ENCODE measurements around the gene MAP2K1. TPM values are rescaled to one million over a fixed set of nuclear protein-coding genes. Genes with fewer than 3 reads are reported as not detected.
"Not testable (repeated sequence)": the region's sequence is repeated elsewhere in the genome, so short reads cannot be mapped to it uniquely, and the experiment has no call there.

The MAP2K1 gene
- total and polyA plus RNA-seq, 4 donors = 21.9 to 57.7 (median 43.0) TPM

DNA sequence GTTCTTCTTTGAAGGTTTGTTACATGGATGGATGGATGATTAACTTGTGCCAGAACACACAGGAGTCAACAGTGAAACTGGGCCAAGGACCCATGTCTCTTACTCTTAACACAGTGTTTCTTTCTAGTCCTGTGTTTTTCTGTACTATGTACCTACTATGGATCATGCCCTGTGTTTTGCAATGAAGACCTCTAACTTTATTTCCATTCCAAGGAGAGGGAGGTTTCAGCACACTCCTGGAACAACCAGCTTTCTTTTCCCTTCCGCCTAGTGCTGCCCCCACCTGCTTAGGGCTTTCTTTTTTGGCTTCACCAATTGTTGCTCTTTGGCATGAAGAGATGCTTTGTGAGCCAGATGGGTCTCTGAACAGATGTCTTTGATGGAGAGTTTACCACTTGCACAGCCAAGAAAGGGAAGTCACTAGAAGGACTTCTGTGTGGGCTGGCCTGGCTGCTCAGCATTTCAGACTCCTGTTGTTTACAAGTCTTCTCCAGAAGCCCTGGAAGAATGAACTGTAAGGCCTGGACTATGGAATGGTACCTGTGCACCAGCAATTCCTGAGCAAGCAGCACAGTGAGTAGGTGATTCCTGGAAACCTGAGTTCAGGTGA is 66.4 kb downstream of the MAP2K1 start:
- no peaks in the 10 kb centered on the region for H3K9me3 ChIP-seq (ENCODE audit: control insufficient read depth, low read length)
- H3K4me3 ChIP-seq (ENCODE audit: low read length in 2 of 2) = no peak overlapping the region
- H3K4me1 ChIP-seq (ENCODE audit: control insufficient read depth in 1 of 2, insufficient read depth in 2 of 2, low read length in 2 of 2) = no peaks in the 10 kb centered on the region
- ATAC-seq (ENCODE audit: low FRiP score) = no peak
- 48 to 70% methylated on average over 1 of the region's 1 CpG for WGBS, 2 donors
- H3K27ac ChIP-seq (ENCODE audit: low read depth in 1 of 2, low read length in 2 of 2) = no peak overlapping the region
- intact Hi-C loops (cut with DNase I) = no loop called here
- DNase-seq = no peak
- H3K27me3 ChIP-seq (ENCODE audit: control insufficient read depth in 1 of 2, insufficient read depth in 2 of 2, low read length in 1 of 2) = no peaks in the 10 kb centered on the region
- H3K36me3 ChIP-seq (ENCODE audit: control insufficient read depth in 1 of 2, insufficient read depth in 2 of 2, low read length in 1 of 2) = no peaks in the 10 kb centered on the region

DNA sequence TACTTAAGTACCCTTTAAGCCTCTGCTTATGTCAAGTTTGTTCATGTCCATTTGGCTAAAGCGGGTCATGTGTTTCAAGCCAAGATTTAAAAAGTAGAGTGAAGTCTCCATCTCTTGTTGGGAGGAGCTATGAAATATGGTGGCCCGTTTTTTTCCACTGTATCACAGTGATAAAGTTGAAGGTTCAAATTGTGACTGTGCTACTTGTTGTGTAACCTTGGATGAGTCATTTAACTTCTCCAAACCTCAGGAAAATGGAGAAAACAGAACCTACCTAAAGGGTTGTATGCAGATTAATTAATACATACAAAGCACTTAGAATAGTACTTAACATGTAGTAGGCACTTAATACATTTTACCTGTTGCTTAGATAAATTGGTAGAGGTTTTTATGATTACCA is 67.4 kb downstream of the MAP2K1 start:
- Histone ChIP-seq H3K27ac (ENCODE audit: low read depth in 1 of 2, low read length in 2 of 2) (no peak overlapping the region), H3K4me3 (ENCODE audit: low read length in 2 of 2) (no peak overlapping the region), H3K27me3 (ENCODE audit: control insufficient read depth in 1 of 2, insufficient read depth in 2 of 2, low read length in 1 of 2) (no peaks in the 10 kb centered on the region), H3K9me3 (ENCODE audit: control insufficient read depth, low read length) (no peaks in the 10 kb centered on the region), H3K36me3 (ENCODE audit: control insufficient read depth in 1 of 2, insufficient read depth in 2 of 2, low read length in 1 of 2) (no peaks in the 10 kb centered on the region), H3K4me1 (ENCODE audit: control insufficient read depth in 1 of 2, insufficient read depth in 2 of 2, low read length in 2 of 2) (no peaks in the 10 kb centered on the region)
- DNase-seq = no peak
- ATAC-seq (ENCODE audit: low FRiP score) = no peak
- WGBS, 2 donors = 92 to 94% methylated on average over 2 of the region's 2 CpGs
- intact Hi-C loops (cut with DNase I) = no loop called here

GRCh38 chr15:66456211-66456610 is 69.5 kb downstream of the MAP2K1 start:
- DNase-seq (no peak), ATAC-seq (ENCODE audit: low FRiP score) (no peak)
- Histone ChIP-seq H3K4me3 (ENCODE audit: low read length in 2 of 2) (no peak overlapping the region), H3K4me1 (ENCODE audit: control insufficient read depth in 1 of 2, insufficient read depth in 2 of 2, low read length in 2 of 2) (peaks cover 0 to 3% of the 10 kb centered on the region in 2 donors), H3K36me3 (ENCODE audit: control insufficient read depth in 1 of 2, insufficient read depth in 2 of 2, low read length in 1 of 2) (no peaks in the 10 kb centered on the region), H3K27ac (ENCODE audit: low read depth in 1 of 2, low read length in 2 of 2) (no peak overlapping the region), H3K27me3 (ENCODE audit: control insufficient read depth in 1 of 2, insufficient read depth in 2 of 2, low read length in 1 of 2) (no peaks in the 10 kb centered on the region), H3K9me3 (ENCODE audit: control insufficient read depth, low read length) (no peaks in the 10 kb centered on the region)
- intact Hi-C loops (cut with DNase I) = no loop called here
- 47 to 55% methylated on average over 3 of the region's 3 CpGs for WGBS, 2 donors

DNA sequence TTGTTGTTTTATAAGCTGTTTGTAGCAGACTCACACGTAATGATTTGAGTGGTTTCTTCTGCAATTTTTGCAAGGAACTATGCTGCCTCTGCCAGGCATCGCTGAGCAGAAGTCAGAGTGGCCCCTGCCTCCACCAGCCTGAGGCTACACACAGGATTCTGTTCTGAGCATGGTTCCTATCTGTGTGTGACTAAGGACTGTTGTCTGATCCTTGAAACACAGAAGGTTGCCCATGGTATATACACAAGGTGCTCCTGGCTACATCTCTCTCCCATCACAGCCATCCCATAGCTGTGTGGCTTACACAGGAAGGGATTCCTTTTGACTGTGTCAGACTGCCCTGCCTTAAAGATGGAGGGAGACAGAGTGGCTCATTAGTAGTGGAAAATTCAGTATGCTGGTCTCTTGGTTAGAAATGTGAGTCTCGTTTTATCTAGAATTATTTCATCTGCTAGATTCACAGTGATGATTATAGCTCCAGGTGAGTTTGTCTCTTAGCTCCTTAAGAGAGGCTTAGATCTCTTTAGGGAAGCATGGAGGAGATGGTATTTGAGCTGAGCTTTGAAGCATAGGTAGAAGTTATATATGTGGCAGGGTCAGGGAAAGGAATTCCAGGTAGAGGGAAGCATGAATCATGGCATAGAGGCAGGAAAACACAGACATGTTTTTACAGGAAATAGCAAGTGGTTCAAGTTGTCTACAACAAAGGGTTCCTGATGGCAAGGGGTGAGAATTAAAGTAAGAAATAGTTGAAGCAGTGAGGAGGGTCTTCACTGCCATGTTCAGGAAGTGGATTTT is 73.3 kb downstream of the MAP2K1 start:
- Histone ChIP-seq H3K27ac (ENCODE audit: low read depth in 1 of 2, low read length in 2 of 2) (no peak overlapping the region), H3K4me3 (ENCODE audit: low read length in 2 of 2) (no peak overlapping the region), H3K4me1 (ENCODE audit: control insufficient read depth in 1 of 2, insufficient read depth in 2 of 2, low read length in 2 of 2) (peaks cover 0 to 3% of the 10 kb centered on the region in 2 donors), H3K27me3 (ENCODE audit: control insufficient read depth in 1 of 2, insufficient read depth in 2 of 2, low read length in 1 of 2) (no peaks in the 10 kb centered on the region), H3K9me3 (ENCODE audit: control insufficient read depth, low read length) (no peaks in the 10 kb centered on the region), H3K36me3 (ENCODE audit: control insufficient read depth in 1 of 2, insufficient read depth in 2 of 2, low read length in 1 of 2) (no peaks in the 10 kb centered on the region)
- intact Hi-C loops (cut with DNase I) = no loop called here
- no peak for ATAC-seq (ENCODE audit: low FRiP score)
- 91 to 93% methylated on average over 3 of the region's 3 CpGs for WGBS, 2 donors
- no peak for DNase-seq

DNA sequence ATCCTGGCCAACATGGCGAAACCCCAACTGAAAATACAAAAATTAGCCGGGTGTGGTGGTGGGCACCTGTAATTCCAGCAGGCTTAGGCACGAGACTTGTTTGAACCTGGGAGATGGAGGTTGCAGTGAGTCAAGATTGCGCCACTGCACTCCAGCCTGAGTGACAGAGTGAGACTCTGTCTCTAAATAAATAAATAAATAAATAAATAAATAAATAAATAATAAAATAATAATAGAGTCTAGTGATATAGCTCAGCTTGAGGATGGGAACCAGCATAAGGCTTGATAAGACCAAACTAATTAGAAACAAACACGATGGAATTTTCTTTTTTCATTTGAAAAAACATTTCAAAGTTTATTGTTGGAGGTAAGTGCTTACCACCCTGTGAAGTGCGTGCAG is 74.6 kb downstream of the MAP2K1 start:
- H3K36me3 ChIP-seq (ENCODE audit: control insufficient read depth in 1 of 2, insufficient read depth in 2 of 2, low read length in 1 of 2); H3K27me3 ChIP-seq (ENCODE audit: control insufficient read depth in 1 of 2, insufficient read depth in 2 of 2, low read length in 1 of 2); H3K9me3 ChIP-seq (ENCODE audit: control insufficient read depth, low read length); H3K4me3 ChIP-seq (ENCODE audit: low read length in 2 of 2); intact Hi-C loops (cut with DNase I); H3K4me1 ChIP-seq (ENCODE audit: control insufficient read depth in 1 of 2, insufficient read depth in 2 of 2, low read length in 2 of 2); H3K27ac ChIP-seq (ENCODE audit: low read depth in 1 of 2, low read length in 2 of 2); ATAC-seq (ENCODE audit: low FRiP score); DNase-seq: not testable (repeated sequence)
- WGBS, 2 donors = 97 to 99% methylated on average over 6 of the region's 6 CpGs

- ATAC-seq (ENCODE audit: low FRiP score) (no peak), DNase-seq (no peak)
- peaks cover 0 to 3% of the 10 kb centered on the region in 2 donors for H3K4me1 ChIP-seq (ENCODE audit: control insufficient read depth in 1 of 2, insufficient read depth in 2 of 2, low read length in 2 of 2)
- no peaks in the 10 kb centered on the region for H3K9me3 ChIP-seq (ENCODE audit: control insufficient read depth, low read length)
- H3K27ac ChIP-seq (ENCODE audit: low read depth in 1 of 2, low read length in 2 of 2) = no peak overlapping the region
- no peaks in the 10 kb centered on the region for H3K36me3 ChIP-seq (ENCODE audit: control insufficient read depth in 1 of 2, insufficient read depth in 2 of 2, low read length in 1 of 2)
- intact Hi-C loops (cut with DNase I) = no loop called here
- H3K27me3 ChIP-seq (ENCODE audit: control insufficient read depth in 1 of 2, insufficient read depth in 2 of 2, low read length in 1 of 2) = no peaks in the 10 kb centered on the region
- H3K4me3 ChIP-seq (ENCODE audit: low read length in 2 of 2) = no peak overlapping the region
- WGBS, 2 donors = 99% methylated on average over 2 of the region's 2 CpGs
Observed at GRCh38 chr15:66461917-66462316, 75.2 kb downstream of the MAP2K1 start.

DNA sequence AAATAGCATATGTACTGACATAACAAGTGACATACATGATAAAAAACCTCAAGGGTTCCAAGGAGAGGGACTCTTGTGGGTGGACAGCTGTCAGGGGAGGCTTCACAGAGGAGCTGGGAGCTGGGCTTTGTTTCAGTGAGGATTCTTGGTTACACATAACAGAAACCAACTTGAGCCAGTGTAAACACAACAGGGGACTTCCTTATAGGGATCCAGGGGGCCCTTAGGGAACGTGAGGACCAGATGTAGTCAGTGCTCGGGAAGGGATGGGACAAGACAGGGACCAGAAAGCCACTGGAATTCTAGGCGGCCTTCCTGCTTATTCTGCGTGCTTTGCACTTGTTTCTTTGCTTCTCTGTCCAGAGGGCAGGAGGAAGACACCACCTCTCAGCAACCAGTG is 75.9 kb downstream of the MAP2K1 start:
- ATAC-seq (ENCODE audit: low FRiP score) (no peak), DNase-seq (no peak)
- no peak overlapping the region for H3K4me3 ChIP-seq (ENCODE audit: low read length in 2 of 2)
- no peaks in the 10 kb centered on the region for H3K9me3 ChIP-seq (ENCODE audit: control insufficient read depth, low read length)
- no peaks in the 10 kb centered on the region for H3K27me3 ChIP-seq (ENCODE audit: control insufficient read depth in 1 of 2, insufficient read depth in 2 of 2, low read length in 1 of 2)
- H3K36me3 ChIP-seq (ENCODE audit: control insufficient read depth in 1 of 2, insufficient read depth in 2 of 2, low read length in 1 of 2) = no peaks in the 10 kb centered on the region
- intact Hi-C loops (cut with DNase I) = no loop called here
- H3K27ac ChIP-seq (ENCODE audit: low read depth in 1 of 2, low read length in 2 of 2) = no peak overlapping the region
- 54 to 61% methylated on average over 4 of the region's 4 CpGs for WGBS, 2 donors
- peaks cover 0 to 3% of the 10 kb centered on the region in 2 donors for H3K4me1 ChIP-seq (ENCODE audit: control insufficient read depth in 1 of 2, insufficient read depth in 2 of 2, low read length in 2 of 2)

DNA sequence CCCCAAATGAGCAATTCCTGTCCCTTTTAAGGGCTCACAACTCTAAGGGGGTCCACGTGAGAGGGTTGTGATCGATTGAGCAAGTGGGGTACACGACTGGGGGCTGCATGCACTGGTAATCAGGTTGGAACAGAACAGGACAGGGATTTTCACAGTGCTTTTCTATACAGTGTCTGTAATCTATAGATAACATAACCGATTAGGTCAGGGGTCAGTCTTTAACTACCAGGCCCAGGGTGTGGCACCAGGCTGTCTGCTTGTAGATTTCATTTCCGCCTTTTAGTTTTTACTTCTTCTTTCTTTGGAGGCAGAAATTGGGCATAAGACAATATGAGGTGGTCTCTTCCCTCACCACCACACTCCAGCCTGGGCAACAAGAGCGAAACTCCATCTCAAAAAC is 78.6 kb downstream of the MAP2K1 start:
- H3K4me1 ChIP-seq (ENCODE audit: control insufficient read depth in 1 of 2, insufficient read depth in 2 of 2, low read length in 2 of 2); DNase-seq; H3K4me3 ChIP-seq (ENCODE audit: low read length in 2 of 2); H3K9me3 ChIP-seq (ENCODE audit: control insufficient read depth, low read length); intact Hi-C loops (cut with DNase I); ATAC-seq (ENCODE audit: low FRiP score); H3K27me3 ChIP-seq (ENCODE audit: control insufficient read depth in 1 of 2, insufficient read depth in 2 of 2, low read length in 1 of 2); H3K36me3 ChIP-seq (ENCODE audit: control insufficient read depth in 1 of 2, insufficient read depth in 2 of 2, low read length in 1 of 2); H3K27ac ChIP-seq (ENCODE audit: low read depth in 1 of 2, low read length in 2 of 2): not testable (repeated sequence)
- WGBS, 2 donors = 95 to 97% methylated on average over 6 of the region's 6 CpGs

Measured in aorta (tissue), 5 donors.